Activated T-cell treated with anti-CD3 and anti-CD28 coated beads, Interleukin-2, amount 50 U/mL, for 1 hour (primary cell): ENCODE results near the gene FNIP2.
"Not testable (repeated sequence)": the region's sequence is repeated elsewhere in the genome, so short reads cannot be mapped to it uniquely, and the experiment has no call there.

Experiments used
- DNase-seq: peaks from one replicate; pipeline ENCODE4 v3.0.0-alpha.2; 2020

Gene FNIP2

DNA sequence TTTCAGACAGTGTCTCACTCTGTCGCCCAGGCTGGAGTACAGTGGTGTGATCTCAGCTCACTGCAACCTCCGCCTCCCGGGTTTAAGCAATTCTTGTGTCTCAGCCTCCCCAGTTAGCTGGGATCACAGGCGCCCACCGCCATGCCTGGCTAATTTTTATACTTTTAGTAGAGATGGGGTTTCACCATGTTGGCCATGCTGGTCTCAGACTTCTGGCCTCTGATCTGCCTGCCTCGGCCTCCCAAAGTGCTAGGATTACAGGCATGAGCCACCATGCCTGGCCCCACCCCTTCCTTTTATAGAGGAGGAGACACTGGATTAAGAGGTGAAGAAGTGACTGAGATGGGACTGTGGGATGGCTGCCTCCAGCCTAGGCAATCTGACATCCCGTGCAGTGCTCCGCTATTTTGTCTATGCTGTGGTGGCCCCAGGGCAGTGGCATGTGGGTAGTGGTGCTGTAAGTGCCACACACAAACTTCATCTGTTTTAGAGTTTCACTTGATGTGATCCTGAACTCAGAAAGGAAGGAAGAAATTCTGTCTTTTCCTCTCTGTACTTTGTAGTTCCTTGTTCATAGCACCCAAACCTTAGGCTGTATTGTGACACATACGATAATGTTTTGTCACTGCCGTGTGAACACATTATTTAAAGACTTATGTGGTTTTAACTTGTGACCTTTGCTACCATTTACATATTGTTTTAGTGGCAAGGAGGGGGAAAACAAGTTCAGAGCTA lies 48.9 kb downstream of the FNIP2 start:
- DNase-seq: no peak

GRCh38 chr4:158818560-158819140 lies 49.8 kb downstream of the FNIP2 start:
- DNase-seq: no peak

DNA sequence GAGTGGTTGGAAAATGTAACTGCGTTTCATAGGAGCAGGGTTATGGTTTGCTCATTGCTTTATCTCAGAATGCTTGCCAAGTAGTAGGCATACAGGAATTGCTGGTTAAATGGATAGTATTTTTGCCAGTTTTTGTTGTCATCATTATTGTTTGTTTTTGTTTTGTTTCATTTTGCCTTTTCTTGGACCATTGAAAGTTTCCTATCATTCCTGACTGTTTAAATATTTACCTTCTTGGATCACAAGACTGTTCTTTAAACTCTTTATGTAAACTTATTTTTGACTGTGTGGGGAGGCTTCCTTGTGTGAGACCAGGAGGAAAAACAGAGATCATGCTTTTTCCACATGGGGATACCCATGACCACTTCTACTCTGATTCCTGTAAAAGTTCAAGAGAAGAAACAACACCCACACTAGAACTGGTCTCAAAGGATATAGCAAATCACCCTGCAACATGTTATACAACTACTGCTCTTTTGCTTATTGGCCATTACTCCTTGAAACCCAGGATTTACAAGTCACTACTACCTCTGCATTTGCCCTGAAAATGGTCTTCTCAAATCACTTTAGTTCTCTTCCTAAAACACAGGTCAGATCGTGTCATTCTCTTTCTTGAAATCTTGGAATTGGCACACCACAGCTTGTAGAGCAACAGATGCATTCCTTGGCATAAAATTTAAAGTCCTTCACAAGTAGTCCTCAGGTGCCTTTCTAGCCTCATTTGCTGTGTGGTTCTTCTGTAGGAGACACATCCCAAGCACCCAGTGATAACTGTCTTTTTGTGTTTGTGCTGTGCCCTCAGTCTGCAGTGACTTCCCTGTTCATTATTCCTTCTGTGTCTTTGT lies 51.3 kb downstream of the FNIP2 start:
- no peak for DNase-seq

GRCh38 chr4:158821228-158821971 lies 52.6 kb downstream of the FNIP2 start:
- no peak for DNase-seq

- no peak for DNase-seq
These were observed 53.5 kb downstream of the FNIP2 start for GRCh38 chr4:158822348-158822747.

DNA sequence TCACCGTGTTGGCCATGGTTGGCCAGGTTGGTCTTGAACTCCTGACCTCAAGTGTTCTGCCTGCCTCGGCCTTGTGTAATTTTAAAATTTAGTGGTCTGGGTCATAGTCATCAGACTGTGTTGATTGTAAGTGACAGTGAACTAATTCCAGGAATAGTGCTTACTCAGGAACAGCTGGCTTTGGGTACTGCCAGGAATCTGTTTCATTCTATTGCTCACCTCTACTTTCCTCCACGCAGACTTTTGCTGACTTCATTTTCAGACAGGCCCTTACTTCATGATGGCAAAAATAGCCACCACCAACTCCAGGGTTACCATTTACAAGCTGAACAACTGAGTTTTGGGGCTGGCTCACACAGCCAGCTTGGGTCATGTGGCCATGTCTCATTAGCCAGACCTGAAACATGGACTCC lies 54.6 kb downstream of the FNIP2 start:
- no peak for DNase-seq

DNA sequence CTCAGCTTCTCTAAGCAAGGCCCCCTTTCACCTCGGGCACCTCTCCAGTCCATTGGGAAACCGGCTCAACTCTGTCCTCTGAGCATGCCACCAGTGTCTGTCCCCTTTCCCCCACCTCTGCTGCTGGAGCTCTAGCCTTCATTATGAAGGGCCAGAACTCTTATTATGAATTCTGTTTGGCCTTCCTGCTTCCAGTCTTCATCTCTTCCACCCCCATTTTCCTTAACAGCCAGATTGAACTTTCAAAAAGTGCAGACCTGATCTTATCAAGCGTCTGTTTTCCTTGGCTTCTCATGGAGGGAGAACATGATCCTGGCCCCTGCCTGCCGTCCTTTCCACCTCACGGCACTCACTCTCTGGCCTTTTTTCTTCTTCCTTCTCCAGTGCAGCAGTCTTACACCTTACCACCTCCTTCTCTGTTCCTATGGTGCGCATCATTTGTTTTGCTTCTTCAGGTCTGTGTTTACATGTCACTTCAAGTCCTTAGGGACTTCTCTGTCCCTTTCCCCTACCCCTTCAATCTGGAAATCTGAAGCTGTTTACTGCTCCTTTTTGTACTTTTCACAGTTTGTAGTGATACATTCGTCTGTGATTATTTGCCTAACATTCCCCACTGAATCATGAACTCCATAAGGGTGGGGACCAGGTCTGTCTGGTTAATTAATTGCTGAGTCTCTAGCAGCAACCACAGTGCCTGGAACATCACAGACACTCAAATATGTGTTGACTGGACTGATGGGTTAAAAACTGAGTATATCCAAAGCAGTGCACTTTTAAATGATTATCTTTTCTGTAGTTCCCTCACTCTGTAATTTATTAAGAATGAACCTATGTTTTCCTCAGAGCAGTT lies 55.8 kb downstream of the FNIP2 start:
- no peak for DNase-seq

DNA sequence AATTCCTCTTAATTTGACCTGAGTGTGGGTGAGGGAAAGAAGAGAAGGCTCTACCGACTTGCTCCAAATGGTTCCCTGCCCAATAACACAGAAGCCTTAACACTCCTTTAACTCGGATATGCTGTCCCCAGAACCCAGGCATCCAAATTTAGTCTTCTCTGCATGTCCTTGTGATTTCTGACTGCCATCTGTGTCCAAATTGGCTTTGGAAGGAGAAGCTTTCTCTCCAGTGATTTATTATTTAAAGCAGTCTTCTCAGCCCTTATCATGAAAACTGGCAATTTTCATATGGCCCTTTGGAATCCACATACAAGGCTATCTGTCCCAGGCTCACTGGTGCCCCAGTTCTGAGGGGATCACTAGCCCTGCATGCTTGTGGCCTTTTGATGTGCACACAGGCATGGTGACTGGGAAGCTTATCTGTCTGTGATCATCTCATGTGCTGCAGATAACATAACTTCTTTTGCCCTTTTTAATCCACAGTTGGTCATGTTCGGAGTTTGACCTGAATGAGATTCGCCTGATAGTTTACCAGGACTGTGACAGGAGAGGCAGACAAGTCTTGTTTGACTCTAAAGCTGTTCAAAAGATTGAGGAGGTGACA lies 56.7 kb downstream of the FNIP2 start:
- no peak for DNase-seq

DNA sequence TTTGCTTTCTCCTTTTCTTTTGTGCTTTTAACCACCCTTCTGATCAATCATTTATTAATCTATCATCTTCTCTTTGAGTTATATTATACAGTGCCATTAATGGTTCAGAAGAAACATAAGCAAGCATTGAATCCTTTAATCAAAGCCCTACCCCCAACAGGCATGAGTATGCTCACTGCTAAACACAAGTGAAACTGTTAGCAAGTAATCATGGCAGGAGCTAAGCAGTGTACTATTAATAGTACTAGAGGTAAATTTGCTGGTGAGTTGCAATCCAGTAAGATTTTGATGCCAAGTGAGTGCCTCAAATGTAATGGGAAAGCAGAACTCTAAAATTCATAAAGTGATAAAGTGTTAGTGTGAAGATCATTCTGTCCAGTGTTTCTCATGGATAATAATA lies 57.2 kb downstream of the FNIP2 start:
- no peak for DNase-seq

DNA sequence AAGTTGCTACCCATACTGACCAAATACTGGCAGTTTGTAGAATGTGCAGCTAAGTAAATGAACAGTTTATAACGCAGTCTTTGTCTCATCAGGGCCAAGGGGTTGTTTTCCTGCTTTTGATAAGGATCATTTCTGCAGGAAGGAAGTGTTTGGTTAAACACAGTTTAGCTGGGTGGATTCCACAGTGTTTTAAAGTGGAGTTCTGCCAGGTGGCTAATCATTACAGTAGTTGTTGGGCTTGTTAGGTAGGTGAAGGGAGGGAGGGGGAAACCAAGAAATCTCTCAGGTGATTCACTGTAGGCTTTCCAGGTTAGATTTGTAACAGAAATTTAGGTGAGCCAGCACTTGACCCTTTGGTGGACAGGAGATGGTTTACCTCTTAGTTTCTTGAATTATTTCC lies 58.1 kb downstream of the FNIP2 start:
- no peak for DNase-seq

GRCh38 chr4:158827543-158827981 lies 58.7 kb downstream of the FNIP2 start:
- no peak for DNase-seq

DNA sequence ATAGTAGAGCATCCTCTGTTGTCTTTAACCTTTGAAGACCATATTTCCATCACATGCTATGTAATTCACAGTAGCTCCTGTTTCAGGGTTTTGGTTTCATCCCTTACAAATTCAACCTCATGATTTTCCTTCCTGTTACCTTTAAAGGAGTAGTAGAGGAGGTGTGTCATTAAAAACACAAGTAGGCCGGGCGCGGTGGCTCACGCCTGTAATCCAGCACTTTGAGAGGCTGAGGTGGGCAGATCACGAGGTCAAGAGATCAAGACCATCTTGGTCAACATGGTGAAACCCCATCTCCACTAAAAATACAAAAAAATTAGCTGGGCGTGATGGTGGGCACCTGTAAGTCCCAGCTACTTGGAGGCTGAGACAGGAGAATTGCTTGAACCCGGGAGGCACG lies 59.3 kb downstream of the FNIP2 start:
- not testable (repeated sequence) for DNase-seq

DNA sequence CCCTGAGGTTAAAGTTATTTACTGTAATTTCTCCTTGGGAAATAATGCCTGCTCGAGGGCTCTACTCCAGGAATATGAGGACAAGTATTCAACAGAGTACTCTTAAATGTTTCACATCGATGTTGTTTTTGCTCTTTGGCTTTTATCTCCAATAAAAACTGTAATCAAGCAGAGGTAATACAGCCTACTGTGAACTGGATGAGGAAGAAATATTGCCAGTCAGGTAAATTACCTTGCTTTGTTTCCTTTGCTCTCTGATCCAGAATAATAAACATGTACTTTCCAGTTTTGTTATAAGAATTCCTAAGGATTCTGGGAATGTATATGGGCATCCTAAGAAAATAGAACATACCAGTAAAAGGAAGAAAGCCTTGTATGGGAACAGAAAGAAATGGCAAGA lies 60.4 kb downstream of the FNIP2 start:
- no peak for DNase-seq

GRCh38 chr4:158833602-158834001 lies 64.8 kb downstream of the FNIP2 start:
- DNase-seq: no peak

GRCh38 chr4:158835226-158836001 lies 66.6 kb downstream of the FNIP2 start:
- DNase-seq: no peak

DNA sequence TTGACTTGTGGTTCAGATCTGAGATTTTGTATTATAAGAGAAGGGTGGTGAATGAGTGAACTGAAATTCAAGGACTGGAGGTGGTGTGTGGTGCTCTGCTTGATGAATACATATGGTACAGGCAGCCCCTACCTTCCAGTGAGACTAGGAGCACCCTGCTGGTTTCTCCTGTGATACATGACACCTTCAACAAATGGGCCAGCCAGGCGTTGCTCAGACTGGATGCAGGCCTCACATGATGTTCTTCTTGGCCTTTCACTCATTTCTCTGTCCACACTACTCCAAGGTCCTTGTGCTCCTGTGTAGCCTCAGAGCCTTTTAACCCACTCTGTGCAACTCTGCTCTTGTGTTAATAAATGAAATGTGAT lies 67.2 kb downstream of the FNIP2 start:
- no peak for DNase-seq

GRCh38 chr4:158836828-158837449 lies 68.1 kb downstream of the FNIP2 start:
- no peak for DNase-seq

DNA sequence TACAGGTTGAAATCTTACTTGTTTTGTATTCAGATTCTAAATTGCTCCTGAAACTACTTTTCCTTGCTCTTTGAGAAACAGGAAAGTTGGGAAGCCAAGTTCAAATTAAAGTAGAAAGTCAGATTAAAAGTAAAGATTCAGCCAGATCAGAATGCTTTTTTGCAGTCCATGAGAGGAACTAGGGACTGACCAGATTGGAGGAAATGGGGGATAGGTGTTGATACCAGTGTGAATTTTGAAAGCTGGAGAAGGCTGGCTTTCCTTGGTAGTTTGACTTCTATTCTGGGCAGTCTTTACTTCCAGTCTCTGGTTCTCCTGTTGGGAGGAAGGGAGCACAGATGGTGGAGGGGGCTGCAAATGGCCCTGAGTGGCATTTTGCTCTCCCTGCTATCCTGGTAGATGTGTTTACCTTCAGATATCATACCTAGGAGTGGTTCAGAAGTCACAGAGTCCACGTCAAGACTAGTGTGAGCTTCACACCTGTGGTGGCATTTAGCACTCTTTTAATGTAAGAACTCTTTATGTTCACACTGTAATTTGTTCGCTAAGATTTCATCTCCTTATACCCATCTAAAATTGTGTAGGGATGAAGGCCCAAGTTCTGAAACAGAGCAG lies 68.8 kb downstream of the FNIP2 start:
- DNase-seq: no peak

DNA sequence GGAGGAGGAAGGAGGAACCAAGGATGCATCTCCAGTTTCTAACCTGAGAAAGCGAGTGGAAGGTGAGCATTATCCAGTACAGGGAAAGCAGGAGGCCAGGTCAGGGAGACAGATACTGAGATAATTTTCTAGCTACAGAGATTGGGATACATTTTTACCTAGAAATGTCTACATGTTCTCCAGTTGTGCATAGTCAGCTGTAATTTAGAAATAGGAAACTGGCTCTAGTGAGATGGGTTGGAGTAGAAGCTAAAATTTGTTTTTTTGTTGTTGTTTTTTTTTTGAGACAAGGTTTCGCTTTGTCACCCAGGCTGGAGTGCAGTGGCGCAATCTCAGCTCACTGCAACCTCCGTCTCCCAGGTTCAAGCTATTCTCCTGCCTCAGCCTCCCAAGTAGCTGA lies 71.3 kb downstream of the FNIP2 start:
- no peak for DNase-seq

GRCh38 chr4:158841540-158841939 lies 72.7 kb downstream of the FNIP2 start:
- no peak for DNase-seq
